Lower leg skin (tissue), 4 donors: ENCODE data around the gene CRACR2A. TPM values are rescaled to one million over a fixed set of nuclear protein-coding genes. Genes with fewer than 3 reads are reported as not detected.

ENCODE experiments used
- DNase-seq, 2 donors: peaks; one replicate each; pipeline ENCODE4 v3.0.0-alpha.2; 2019; ENCODE audit warnings: low spot score in 2 of 2
- H3K4me3 ChIP-seq: fragments of 200-600 bp; sonication (generic); 2 replicates; pipeline ENCODE4 v1.5.1; 2017; ENCODE audit warnings: mild to moderate bottlenecking, low read depth; ENCODE audit not compliant: poor library complexity, severe bottlenecking
- CTCF ChIP-seq, 3 donors: fragments of 450-650 bp; IDR thresholded peaks; one replicate each; pipeline ENCODE4 v1.5.1; 2016; ENCODE audit warnings: antibody characterized with exemption in 3 of 3, mild to moderate bottlenecking in 3 of 3, moderate library complexity in 2 of 3
- POLR2A ChIP-seq, 2 donors: fragments of 450-650 bp; IDR thresholded peaks; one replicate each; pipeline ENCODE4 v1.6.1; 2016 to 2017; ENCODE audit warnings: antibody characterized with exemption in 2 of 2, mild to moderate bottlenecking in 1 of 2, moderate library complexity in 1 of 2
- WGBS, 2 donors: methylation state at CpG; one replicate each; pipeline ENCODE4 v1.1.5; 2018; 5-methylcytosine and 5-hydroxymethylcytosine counted together
- intact Hi-C: fragments of 100-400 bp; cut with DNase I; formaldehyde crosslinking; loops from one replicate; pipeline ENCODE4 v1.15.0; 2023; ENCODE audit warnings: low total_unique reads
- total RNA-seq, 4 donors: library from RNA; depleted of rRNA; stranded (reverse); fragments of >200 nt; gene quantifications; one replicate each; pipeline ENCODE4 v1.1.0, GENCODE V29; 2016

The CRACR2A gene
- total RNA-seq, 4 donors from 2014 or later, result 1.4 to 14.4 (median 6.6) TPM

GRCh38 chr12:3771853-3772252 is 18.9 kb upstream of the CRACR2A start:
- DNase-seq, result no peak
- no peak overlapping the region for H3K4me3 ChIP-seq
- intact Hi-C loops, result loop anchor here (10.0 kb wide), 2 partner anchors 467 to 503 kb away; partner anchors contain the start of gene CCND2
- TF ChIP-seq POLR2A (IDR thresholded peaks at IDR 0.05), result no peak
- no peak for TF ChIP-seq CTCF (IDR thresholded peaks at IDR 0.05)
- WGBS, 2 donors, result 52 to 54% methylated on average over 1 of the region's 1 CpG

DNA sequence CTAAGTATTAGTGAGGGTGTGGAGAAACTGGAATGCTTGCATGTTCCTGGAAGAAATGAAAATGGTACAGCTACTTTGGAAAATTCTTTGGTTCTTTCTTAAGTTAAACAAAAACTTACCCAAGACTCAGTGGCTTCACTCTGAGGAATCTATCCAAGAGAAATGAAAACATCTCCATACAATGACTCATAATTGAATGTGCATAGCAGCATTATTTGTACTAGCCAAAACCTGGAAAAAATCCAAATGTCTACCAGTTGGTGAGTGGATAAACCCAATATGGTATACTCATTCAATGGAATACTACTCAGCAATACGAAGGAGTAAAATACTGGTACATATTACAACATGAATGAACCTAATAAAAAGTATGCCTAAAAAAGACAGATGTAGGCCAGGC is 18.0 kb upstream of the CRACR2A start:
- no peak overlapping the region for H3K4me3 ChIP-seq

GRCh38 chr12:3768911-3769447 is 16.1 kb upstream of the CRACR2A start:
- no peak for TF ChIP-seq POLR2A (IDR thresholded peaks at IDR 0.05)
- no peak for TF ChIP-seq CTCF (IDR thresholded peaks at IDR 0.05)
- intact Hi-C loops, result no loop called here
- 79% methylated on average over 3 of the region's 3 CpGs for WGBS, 2 donors
- no peak overlapping the region for H3K4me3 ChIP-seq
- DNase-seq, result no peak

More for the DNA sequence above, 18.0 kb upstream of the CRACR2A start:
- intact Hi-C loops, result loop anchor here (10.0 kb wide), 2 partner anchors 466 to 504 kb away; partner anchors contain the start of gene CCND2
- DNase-seq, result no peak
- WGBS, 2 donors, result 83 to 100% methylated on average over 1 of the region's 1 CpG
- TF ChIP-seq CTCF (IDR thresholded peaks at IDR 0.05) (no peak), POLR2A (IDR thresholded peaks at IDR 0.05) (no peak)

DNA sequence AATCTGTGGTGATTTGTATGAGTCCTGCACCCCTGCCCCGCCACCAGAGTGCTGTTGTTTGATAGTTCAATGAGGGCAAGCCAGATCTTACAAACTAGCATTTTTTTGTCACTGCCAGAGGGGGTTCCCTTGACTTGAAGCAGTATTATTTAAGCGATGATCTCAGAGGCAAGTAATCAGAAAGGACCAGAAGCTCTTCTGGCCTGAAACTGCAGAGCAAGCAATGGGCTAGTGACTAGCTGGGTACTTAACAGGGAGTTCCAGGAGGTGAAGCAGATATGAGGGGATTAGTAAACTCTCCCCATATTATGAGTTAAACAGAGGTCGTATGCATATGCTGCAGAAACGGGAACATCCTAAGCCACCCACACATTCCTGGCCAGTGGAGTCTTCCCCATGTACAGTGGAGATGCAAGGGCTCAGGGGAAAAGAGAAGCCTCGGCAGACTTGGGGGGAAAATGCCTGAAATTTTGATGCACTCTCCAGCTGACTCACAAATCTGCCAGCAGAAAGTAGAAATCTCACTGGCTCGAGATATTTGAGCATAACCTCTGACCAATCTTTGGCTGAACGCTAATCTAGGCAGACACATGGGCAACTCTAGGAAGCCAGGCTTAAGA is 8.3 kb upstream of the CRACR2A start:
- 59 to 60% methylated on average over 6 to 7 of the region's 7 CpGs for WGBS, 2 donors
- intact Hi-C loops, result no loop called here
- TF ChIP-seq CTCF (IDR thresholded peaks at IDR 0.05) (no peak), POLR2A (IDR thresholded peaks at IDR 0.05) (no peak)
- DNase-seq, result no peak
- no peak overlapping the region for H3K4me3 ChIP-seq

DNA sequence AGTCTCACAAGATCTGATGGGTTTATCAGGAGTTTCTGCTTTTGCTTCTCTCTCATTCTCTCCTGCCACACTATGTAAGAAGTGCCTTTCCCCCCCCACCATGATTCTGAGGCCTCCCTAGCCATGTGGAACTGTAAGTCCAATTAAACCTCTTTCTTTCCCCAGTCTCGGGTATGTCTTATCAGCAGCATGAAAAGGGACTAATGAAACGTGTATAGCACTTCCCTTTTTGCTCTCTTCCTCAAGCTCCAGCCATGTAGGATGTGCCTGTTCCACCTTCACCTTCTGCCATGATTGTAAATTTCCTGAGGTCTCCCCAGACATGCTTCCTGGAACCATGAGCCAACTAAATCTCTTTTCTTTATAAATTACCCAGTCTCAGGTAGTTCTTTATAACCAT is 7.0 kb upstream of the CRACR2A start:
- no peak for DNase-seq
- no peak overlapping the region for H3K4me3 ChIP-seq
- 62 to 75% methylated on average over 2 of the region's 2 CpGs for WGBS, 2 donors
- intact Hi-C loops, result no loop called here
- no peak for TF ChIP-seq CTCF (IDR thresholded peaks at IDR 0.05)
- no peak for TF ChIP-seq POLR2A (IDR thresholded peaks at IDR 0.05)
